HG03354 (cell line): ENCODE measurements around the gene SLC15A1.

Source experiments
- ATAC-seq: cut with Tn5 transposase; IDR thresholded peaks from one replicate; pipeline ENCODE4 v1.9.1; 2021; ENCODE audit warnings: mild to moderate bottlenecking; ENCODE audit not compliant: unreplicated experiment, poor library complexity, severe bottlenecking

SLC15A1 gene

DNA sequence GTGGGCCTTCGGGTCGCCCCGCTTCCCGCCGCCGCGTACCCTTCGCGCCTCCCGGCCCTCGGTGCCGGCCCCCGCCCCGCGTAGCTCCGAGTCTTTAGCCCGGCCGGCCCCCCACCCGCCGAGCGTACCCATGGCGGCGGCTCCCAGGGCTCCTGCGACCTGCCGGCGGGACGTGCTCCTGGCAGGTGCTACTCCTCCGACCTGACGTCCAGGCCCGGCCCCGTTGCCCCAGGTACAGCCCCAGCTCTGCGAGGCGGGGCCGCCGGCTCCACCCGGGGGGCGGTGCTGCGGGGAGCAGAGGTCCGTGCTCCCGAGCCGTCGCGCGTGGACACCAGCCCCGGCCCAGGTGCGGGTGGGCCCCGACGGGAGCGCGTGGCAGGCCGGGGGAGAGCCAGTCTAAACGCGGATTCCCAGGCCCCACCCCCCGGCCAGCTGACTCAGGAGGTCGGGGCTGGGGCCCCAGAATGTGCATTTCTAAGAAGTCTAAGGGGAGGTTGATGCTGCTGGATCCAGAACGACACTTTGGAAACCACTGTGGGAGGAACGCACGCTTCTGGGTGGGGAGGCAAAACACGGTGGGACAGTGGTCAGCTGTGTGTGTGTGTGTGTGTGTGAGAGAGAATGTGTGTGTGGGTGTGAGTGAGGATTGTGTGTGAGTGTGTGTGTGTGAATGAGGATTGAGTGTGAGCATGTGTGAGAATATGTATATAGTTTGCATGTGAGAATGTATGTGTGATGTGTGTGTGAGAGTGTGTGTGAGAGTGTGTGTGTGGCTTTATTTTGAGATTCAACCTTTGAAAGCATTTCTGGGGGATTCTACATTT is at the start of gene SLC15A1:
TSS of gene SLC15A1 (minus strand) at position 206 of the 824 bp plus-strand sequence. CDS start at position 132, 74 bp downstream.
- no peak for ATAC-seq

GRCh38 chr13:98801626-98802418 is 49.4 kb upstream of the SLC15A1 start:
- no peak for ATAC-seq

DNA sequence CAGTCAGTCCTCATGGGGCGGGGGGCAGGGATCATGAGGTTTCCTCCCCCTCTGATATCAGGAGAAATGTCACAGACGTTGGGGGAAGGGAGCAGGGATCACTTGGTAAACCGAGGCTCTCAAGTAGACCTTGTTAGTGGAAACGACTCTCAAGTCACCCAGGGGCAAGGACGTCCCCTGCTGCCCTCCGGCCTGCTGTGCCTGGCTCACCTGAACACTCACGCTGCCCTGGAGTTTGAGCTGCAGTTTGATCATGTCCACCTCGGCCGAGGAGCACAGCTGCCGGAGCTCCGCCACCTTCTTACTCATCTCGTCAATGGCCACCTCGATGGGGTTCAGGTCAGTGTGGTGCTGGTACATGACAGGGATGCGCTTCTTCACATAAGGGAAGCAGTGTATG is 47.6 kb upstream of the SLC15A1 start:
- ATAC-seq, result no peak

DNA sequence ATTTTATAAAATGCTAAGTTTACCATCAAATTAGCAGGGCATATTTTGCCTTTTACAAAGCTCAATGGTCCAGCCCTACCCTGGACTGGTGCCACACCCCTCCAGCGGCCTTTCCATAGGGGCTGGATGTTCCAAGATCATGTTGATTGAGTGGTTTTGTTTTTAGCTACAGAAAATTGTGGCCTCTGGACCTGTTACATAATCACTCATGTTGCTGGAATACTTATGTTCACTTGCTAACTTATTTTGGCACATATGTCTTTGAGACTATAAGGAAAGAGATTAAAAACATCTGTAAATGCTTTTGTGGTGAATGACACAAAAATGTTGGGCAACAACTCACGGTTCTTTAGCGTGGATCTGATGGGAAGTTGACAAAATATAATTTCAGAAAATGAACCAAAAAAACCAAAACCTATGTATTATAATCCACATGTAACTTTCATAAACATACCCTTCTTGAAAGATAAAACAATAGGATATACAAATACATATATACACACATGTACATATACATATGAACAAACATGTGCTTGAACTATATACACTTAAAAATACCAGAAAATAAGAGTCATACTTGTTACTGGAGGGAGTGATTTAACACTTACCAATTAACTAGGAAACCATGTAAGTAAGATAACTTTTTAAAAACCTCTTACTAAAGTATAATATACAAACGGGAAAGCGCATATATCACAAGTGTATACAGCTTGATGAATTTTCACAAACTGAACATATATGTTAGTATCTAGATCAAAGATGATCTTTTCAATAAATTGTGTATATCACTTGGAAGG is 46.6 kb upstream of the SLC15A1 start:
- no peak for ATAC-seq

GRCh38 chr13:98797456-98797855 is 45.0 kb upstream of the SLC15A1 start:
- no peak for ATAC-seq

- no peak for ATAC-seq
Measured at GRCh38 chr13:98796798-98797197, 44.3 kb upstream of the SLC15A1 start.

GRCh38 chr13:98796191-98796590 is 43.7 kb upstream of the SLC15A1 start:
- ATAC-seq, result no peak

- no peak for ATAC-seq
Measured at GRCh38 chr13:98795220-98795619, 42.7 kb upstream of the SLC15A1 start.

DNA sequence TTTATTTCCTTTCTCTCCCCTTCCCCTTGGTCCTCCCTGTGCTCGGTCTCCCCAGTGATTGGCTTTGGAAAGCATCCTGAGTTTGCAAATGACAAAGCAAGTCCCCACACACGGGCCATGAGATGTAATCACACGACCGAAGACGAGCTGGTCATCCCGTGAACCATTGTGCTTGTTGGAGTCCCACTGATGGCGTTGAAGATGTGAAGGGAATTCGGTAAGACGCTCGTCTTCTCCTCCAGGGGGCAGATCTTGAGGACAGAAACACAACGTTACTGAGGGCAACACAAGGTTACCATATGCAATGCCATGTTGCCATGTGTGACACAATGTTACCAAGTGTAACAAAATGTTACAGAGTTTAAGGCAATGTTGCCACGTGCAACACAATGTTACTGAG is 42.0 kb upstream of the SLC15A1 start:
- ATAC-seq, result no peak

- no peak for ATAC-seq
Measured at GRCh38 chr13:98792785-98793495, 40.5 kb upstream of the SLC15A1 start.

DNA sequence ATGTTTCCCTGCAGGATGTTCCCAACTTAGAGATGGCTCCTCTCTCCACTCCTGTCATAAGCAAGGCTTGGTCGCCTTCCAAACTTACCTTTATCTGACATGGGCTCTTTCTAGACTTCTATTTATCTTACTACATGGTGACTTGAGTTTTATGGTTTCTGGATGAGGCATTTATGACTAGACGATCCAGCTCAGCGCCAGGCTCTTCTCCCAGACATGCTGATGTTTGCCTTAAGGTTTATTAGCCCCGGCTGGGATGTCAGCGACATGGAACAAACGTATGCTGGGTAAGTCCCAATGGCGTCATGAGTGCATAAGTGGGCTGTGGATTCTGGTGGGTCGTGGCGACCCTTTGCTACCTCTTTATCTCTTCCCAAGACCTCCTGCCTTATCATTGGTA is 39.8 kb upstream of the SLC15A1 start:
- ATAC-seq, result no peak

DNA sequence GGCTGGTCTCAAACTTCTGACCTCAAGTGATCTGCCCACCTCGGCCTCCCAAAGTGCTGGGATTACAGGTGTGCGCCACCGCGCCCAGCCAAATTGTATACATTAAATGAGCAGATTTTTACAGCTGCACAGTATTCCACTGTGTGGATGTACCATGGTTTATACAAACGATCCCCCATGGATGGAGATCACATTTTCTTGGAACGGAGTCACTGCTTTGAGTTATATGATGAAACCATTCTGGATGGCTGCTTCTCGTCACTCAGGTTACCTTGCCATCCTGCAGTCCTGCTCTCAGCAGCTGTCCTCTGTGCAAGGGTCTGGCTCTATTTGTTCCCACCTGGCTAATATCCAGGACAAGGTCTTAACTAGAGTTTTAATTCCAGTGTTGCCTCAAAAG is 39.1 kb upstream of the SLC15A1 start:
- no peak for ATAC-seq

DNA sequence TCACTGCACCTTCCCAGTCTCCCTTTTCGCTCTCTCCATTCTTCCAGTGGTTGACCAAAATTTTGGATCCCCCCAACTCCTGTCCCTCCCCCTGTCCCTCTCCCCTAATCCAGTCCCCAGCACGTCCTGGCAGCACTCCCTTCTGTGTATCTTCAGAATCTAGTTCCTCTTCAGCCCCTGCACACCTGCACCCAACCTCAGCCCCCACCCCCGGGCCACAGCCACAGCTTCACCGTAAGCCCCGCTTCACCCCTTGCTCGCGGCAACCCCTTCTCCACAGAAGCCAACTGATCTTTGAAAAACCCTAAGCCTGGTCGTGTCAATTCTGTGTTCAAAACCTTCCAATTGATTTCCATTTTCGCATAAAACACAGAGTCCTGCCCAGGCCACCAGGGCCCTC is 35.5 kb upstream of the SLC15A1 start:
- no peak for ATAC-seq

- no peak for ATAC-seq
Measured at GRCh38 chr13:98787173-98787572, 34.7 kb upstream of the SLC15A1 start.

DNA sequence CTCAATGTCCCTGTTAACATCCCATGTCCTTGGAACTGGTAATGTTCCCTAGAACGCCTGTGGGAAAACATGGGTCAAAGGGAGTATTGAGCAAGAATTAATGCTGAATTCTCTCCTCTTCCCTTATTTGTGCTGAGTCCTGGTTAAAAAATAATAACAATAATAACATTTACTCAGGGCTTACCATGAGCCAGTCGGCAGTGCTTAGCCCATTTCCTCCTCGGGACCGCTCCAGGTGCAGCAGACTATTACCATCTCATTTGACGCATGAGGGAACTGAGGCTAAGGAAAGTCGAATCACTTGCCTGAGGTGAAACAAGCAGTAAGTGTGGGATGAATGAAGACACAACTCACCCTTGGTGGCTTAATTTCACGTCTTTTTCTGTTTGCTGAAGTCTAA is 33.6 kb upstream of the SLC15A1 start:
- no peak for ATAC-seq

DNA sequence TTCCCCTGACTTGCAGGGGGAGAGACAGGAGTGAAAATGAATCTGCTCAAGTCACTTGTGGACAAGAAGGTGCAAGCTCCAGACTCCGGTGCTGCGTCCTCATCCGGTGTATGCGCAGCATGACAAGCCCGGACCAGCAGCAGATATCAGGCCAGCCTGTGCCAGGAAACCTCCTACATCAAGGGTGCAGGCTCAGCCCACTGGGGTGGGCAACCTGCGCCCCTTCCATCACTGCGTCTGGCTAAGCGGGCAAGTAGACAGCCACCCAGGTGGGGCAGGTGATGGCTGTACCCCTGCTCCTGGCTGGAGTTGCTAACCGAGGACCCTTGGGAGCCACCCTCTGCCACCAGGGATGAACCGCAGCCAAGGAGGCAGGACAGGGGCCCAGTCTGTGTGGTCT is 32.9 kb upstream of the SLC15A1 start:
- no peak for ATAC-seq

- ATAC-seq, result no peak
Measured at GRCh38 chr13:98784666-98785065, 32.2 kb upstream of the SLC15A1 start.

DNA sequence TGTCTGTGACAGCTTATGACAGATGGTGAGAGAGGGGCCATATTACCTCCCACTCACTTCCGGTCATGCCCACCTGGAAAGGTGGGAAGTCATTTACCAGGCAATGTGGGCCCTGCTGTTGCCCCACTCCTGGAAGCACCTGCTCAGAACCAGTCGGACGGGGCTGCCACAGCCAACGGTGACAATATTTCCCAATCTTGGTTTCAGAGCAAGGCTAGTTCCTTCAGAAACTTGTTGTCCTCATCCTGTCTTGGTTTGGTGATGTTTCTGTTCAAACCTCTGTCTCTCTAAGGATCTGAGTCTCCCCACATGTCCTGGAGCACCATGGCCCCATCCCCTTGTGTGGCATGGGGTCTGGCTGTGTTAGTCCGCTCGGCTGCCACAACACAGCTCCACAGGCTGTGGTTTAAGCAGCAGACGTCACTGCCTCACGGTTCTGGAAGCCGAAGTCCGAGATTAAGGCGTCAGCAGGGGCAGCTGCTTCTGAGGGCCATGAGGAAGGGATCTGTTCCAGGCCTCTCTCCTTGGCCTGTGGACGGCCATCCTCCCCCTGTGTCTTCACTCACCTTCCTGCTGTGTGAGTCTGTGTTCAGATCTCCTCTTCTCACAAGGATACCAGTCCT is 31.5 kb upstream of the SLC15A1 start:
- no peak for ATAC-seq

- no peak for ATAC-seq
Measured at GRCh38 chr13:98782654-98783053, 30.2 kb upstream of the SLC15A1 start.
